MCF 10A (cell line): ENCODE data around the gene CNIH4. TPM values are rescaled to one million over a fixed set of nuclear protein-coding genes. Genes with fewer than 3 reads are reported as not detected.

Source experiments
- BruUV-seq: library from RNA; stranded (reverse); fragments of 400-500 nt; replicated peaks from 2 replicates; lab custom pipeline; 2021; lab: Mats Ljungman, UMichigan
- CTCF ChIA-PET: fragments of 300-600 bp; sonication (Branson Sonifier 250); formaldehyde crosslinking; extraction: SDS; loops from one replicate; lab custom pipeline; 2021; ENCODE audit warnings: antibody characterized with exemption, inconsistent platforms; lab: Yijun Ruan, JAX
- POLR2A ChIA-PET: fragments of 300-600, 350-650 bp; sonication (Branson Sonifier 250); formaldehyde crosslinking; extraction: SDS; loops from one replicate; lab custom pipeline; 2020; ENCODE audit warnings: antibody characterized with exemption, inconsistent platforms; lab: Yijun Ruan, JAX
- DNase-seq: peaks from one replicate; pipeline ENCODE4 v3.0.0-alpha.2; 2018; ENCODE audit not compliant: unreplicated experiment
- H3K27ac Mint-ChIP-seq: one replicate; pipeline ENCODE4 v1.8.0; 2022; ENCODE audit warnings: mild to moderate bottlenecking, low read depth, mixed read lengths; ENCODE audit not compliant: unreplicated experiment
- H3K27me3 Mint-ChIP-seq: one replicate; pipeline ENCODE4 v1.8.0; 2022; ENCODE audit warnings: mixed read lengths; ENCODE audit not compliant: insufficient read depth, unreplicated experiment
- H3K36me3 Mint-ChIP-seq: one replicate; pipeline ENCODE4 v1.8.0; 2022; ENCODE audit warnings: mild to moderate bottlenecking, moderate library complexity, mixed read lengths; ENCODE audit not compliant: insufficient read depth, unreplicated experiment
- H3K4me1 Mint-ChIP-seq: one replicate; pipeline ENCODE4 v1.8.0; 2022; ENCODE audit warnings: mixed read lengths; ENCODE audit not compliant: insufficient read depth, unreplicated experiment
- H3K4me3 Mint-ChIP-seq: one replicate; pipeline ENCODE4 v1.8.0; 2022; ENCODE audit warnings: mild to moderate bottlenecking, moderate library complexity, mixed read lengths; ENCODE audit not compliant: unreplicated experiment
- H3K9me3 Mint-ChIP-seq: one replicate; pipeline ENCODE4 v1.8.0; 2022; ENCODE audit warnings: mixed read lengths; ENCODE audit not compliant: unreplicated experiment
- CTCF ChIP-seq: fragments of 200-600 bp; IDR thresholded peaks from one replicate; pipeline ENCODE4 v1.8.0; 2022; ENCODE audit warnings: antibody characterized with exemption, mild to moderate bottlenecking; ENCODE audit not compliant: unreplicated experiment
- intact Hi-C: fragments of 100-400 bp; cut with micrococcal nuclease; formaldehyde crosslinking; loops from 2 replicates; pipeline ENCODE4 v1.14.1; 2022
- total RNA-seq: library from RNA; stranded (reverse); gene quantifications from 2 replicates; pipeline ENCODE4 v1.2.3, GENCODE V29; 2022

Gene CNIH4
- total RNA-seq, 1 experiment from 2014 or later = 190 TPM

GRCh38 chr1:224380003-224380402, 23.3 kb downstream of the CNIH4 start:
- ChIA-PET CTCF (interaction anchor here (0.5 to 1.6 kb wide), 5 partner anchors 16 to 331 kb away, joined by 3 to 6 read pairs (median 3); no protein-coding TSS in a partner anchor), POLR2A (interaction anchor here (0.9 to 1.6 kb wide), 7 partner anchors 8 to 77 kb away, joined by 3 to 6 read pairs (median 4); no protein-coding TSS in a partner anchor)
- Mint-ChIP-seq H3K4me1 (peaks cover 24% of the 10 kb centered on the region), H3K27me3 (no peaks in the 10 kb centered on the region), H3K27ac (no peak overlapping the region), H3K4me3 (no peak overlapping the region), H3K36me3 (peaks cover 73% of the 10 kb centered on the region), H3K9me3 (no peaks in the 10 kb centered on the region)
- BruUV-seq = no TSS peak
- intact Hi-C loops = no loop called here
- no peak for DNase-seq
- TF ChIP-seq CTCF = no peak

- no peak for TF ChIP-seq CTCF
- peaks cover 73% of the 10 kb centered on the region for H3K36me3 Mint-ChIP-seq
- H3K4me1 Mint-ChIP-seq = peaks cover 10% of the 10 kb centered on the region
- no peak for DNase-seq
- H3K27me3 Mint-ChIP-seq = no peaks in the 10 kb centered on the region
- intact Hi-C loops = no loop called here
- no TSS peak for BruUV-seq
- H3K4me3 Mint-ChIP-seq = no peak overlapping the region
- no peak overlapping the region for H3K27ac Mint-ChIP-seq
- CTCF ChIA-PET = interaction anchor here (1.0 to 6.1 kb wide), 3 partner anchors 15 to 76 kb away, joined by 3 to 41 read pairs (median 3); no protein-coding TSS in a partner anchor
- no peaks in the 10 kb centered on the region for H3K9me3 Mint-ChIP-seq
- POLR2A ChIA-PET = interaction anchor here (0.6 to 5.5 kb wide), 8 partner anchors 13 to 164 kb away, joined by 3 to 21 read pairs (median 3); no protein-coding TSS in a partner anchor
These were observed 25.3 kb downstream of the CNIH4 start for GRCh38 chr1:224381880-224382548.

- Mint-ChIP-seq H3K36me3 (peaks cover 74% of the 10 kb centered on the region), H3K9me3 (no peaks in the 10 kb centered on the region), H3K4me3 (no peak overlapping the region), H3K27me3 (no peaks in the 10 kb centered on the region), H3K27ac (no peak overlapping the region), H3K4me1 (no peaks in the 10 kb centered on the region)
- BruUV-seq = TSS peak; percentile 2
- DNase-seq = no peak
- intact Hi-C loops = no loop called here
- CTCF ChIA-PET = interaction anchor here (0.6 to 6.1 kb wide), 9 partner anchors 25 to 539 kb away, joined by 3 to 41 read pairs (median 4); no protein-coding TSS in a partner anchor
- POLR2A ChIA-PET = interaction anchor here (0.6 to 5.5 kb wide), 9 partner anchors 10 to 1117 kb away, joined by 3 to 21 read pairs (median 3); no protein-coding TSS in a partner anchor
- TF ChIP-seq CTCF = no peak
These were observed 26.5 kb downstream of the CNIH4 start for GRCh38 chr1:224383218-224383617.

GRCh38 chr1:224387302-224387912, 30.7 kb downstream of the CNIH4 start:
- H3K27me3 Mint-ChIP-seq = no peaks in the 10 kb centered on the region
- H3K9me3 Mint-ChIP-seq = no peaks in the 10 kb centered on the region
- intact Hi-C loops = loop anchor here (5.0 kb wide), 1 partner anchor 70 kb away; no protein-coding TSS in a partner anchor
- H3K36me3 Mint-ChIP-seq = peaks cover 96% of the 10 kb centered on the region
- H3K27ac Mint-ChIP-seq = no peak overlapping the region
- CTCF ChIA-PET = interaction anchor here (0.7 to 3.5 kb wide), 8 partner anchors 8 to 535 kb away, joined by 3 to 27 read pairs (median 4); no protein-coding TSS in a partner anchor
- POLR2A ChIA-PET = interaction anchor here (1.0 to 4.9 kb wide), 9 partner anchors 8 to 111 kb away, joined by 3 to 26 read pairs (median 9); partner anchors contain the start of gene CNIH4
- BruUV-seq = no TSS peak
- no peaks in the 10 kb centered on the region for H3K4me1 Mint-ChIP-seq
- no peak for DNase-seq
- H3K4me3 Mint-ChIP-seq = no peak overlapping the region
- no peak for TF ChIP-seq CTCF
